Mesothelial cell of epicardium (in vitro differentiated cells): ENCODE data around the gene LASP1. TPM values are rescaled to one million over a fixed set of nuclear protein-coding genes. Genes with fewer than 3 reads are reported as not detected.

Experiments
- DNase-seq, 2 experiments: peaks; one replicate each; pipeline ENCODE4 v3.0.0; 2021; ENCODE audit warnings: low spot score in 2 of 2; ENCODE audit not compliant: unreplicated experiment in 2 of 2
- H3K27ac Mint-ChIP-seq: 2 replicates; pipeline ENCODE4 v1.8.0; 2021; ENCODE audit warnings: mixed read lengths
- H3K27me3 Mint-ChIP-seq: 2 replicates; pipeline ENCODE4 v1.8.0; 2021; ENCODE audit warnings: low read depth, mixed read lengths
- H3K36me3 Mint-ChIP-seq: 2 replicates; pipeline ENCODE4 v1.8.0; 2021; ENCODE audit warnings: mixed read lengths
- H3K4me1 Mint-ChIP-seq: 2 replicates; pipeline ENCODE4 v1.8.0; 2021; ENCODE audit warnings: mixed read lengths
- H3K4me3 Mint-ChIP-seq: 2 replicates; pipeline ENCODE4 v1.8.0; 2021; ENCODE audit warnings: mild to moderate bottlenecking, moderate library complexity, mixed read lengths
- H3K9me3 Mint-ChIP-seq: 2 replicates; pipeline ENCODE4 v1.8.0; 2021; ENCODE audit warnings: mixed read lengths
- total RNA-seq: library from RNA; stranded (reverse); gene quantifications from 3 replicates; pipeline ENCODE4 v1.2.1, GENCODE V29; 2021
- TF ChIP-seq, protein P1 (sequence below): fragments of 200-600 bp; sonication (generic); IDR thresholded peaks from one replicate; pipeline ENCODE4 v1.5.0; 2021; ENCODE audit warnings: antibody characterized with exemption; ENCODE audit not compliant: unreplicated experiment

The LASP1 gene
- total RNA-seq, 1 donor from 2014 or later, result 144 TPM

GRCh38 chr17:38857271-38857670 lies 12.6 kb upstream of the LASP1 start:
- DNase-seq, result no peak
- Mint-ChIP-seq H3K4me3 (no peak overlapping the region), H3K36me3 (peaks cover 5% of the 10 kb centered on the region), H3K9me3 (no peaks in the 10 kb centered on the region), H3K4me1 (peaks cover 14% of the 10 kb centered on the region), H3K27me3 (no peaks in the 10 kb centered on the region), H3K27ac (no peak overlapping the region)
- TF ChIP-seq, protein P1, sequence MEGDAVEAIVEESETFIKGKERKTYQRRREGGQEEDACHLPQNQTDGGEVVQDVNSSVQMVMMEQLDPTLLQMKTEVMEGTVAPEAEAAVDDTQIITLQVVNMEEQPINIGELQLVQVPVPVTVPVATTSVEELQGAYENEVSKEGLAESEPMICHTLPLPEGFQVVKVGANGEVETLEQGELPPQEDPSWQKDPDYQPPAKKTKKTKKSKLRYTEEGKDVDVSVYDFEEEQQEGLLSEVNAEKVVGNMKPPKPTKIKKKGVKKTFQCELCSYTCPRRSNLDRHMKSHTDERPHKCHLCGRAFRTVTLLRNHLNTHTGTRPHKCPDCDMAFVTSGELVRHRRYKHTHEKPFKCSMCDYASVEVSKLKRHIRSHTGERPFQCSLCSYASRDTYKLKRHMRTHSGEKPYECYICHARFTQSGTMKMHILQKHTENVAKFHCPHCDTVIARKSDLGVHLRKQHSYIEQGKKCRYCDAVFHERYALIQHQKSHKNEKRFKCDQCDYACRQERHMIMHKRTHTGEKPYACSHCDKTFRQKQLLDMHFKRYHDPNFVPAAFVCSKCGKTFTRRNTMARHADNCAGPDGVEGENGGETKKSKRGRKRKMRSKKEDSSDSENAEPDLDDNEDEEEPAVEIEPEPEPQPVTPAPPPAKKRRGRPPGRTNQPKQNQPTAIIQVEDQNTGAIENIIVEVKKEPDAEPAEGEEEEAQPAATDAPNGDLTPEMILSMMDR, result no peak

DNA sequence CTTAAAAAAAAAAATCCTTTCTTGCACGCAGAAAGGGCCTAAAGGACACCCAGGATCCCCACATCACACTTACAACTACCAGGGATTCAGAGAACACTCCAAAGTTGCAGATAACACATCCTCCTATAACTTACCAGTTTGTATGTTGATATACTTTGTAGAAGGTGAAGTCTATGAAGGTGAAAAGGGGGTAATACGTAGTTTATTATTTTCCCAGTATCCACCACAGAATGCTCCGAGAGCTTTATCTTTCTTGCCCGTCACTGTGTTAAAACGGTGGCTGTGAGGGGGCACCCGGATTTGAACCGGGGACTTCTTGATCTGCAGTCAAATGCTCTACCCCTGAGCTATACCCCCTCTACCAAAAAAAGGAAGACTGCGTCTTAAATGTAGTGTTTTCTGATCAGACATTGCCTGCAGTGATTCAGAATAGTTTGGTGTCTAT lies 8.4 kb upstream of the LASP1 start:
- no peak for DNase-seq
- Mint-ChIP-seq H3K9me3 (no peaks in the 10 kb centered on the region), H3K27ac (no peak overlapping the region), H3K36me3 (no peaks in the 10 kb centered on the region), H3K4me1 (no peaks in the 10 kb centered on the region), H3K4me3 (no peak overlapping the region), H3K27me3 (no peaks in the 10 kb centered on the region)
- TF ChIP-seq, protein P1, result no peak

GRCh38 chr17:38864636-38865398 lies 5.0 kb upstream of the LASP1 start:
- TF ChIP-seq, protein P1, result no peak
- DNase-seq, result no peak
- Mint-ChIP-seq H3K4me3 (no peak overlapping the region), H3K4me1 (peaks cover 11% of the 10 kb centered on the region), H3K9me3 (no peaks in the 10 kb centered on the region), H3K27ac (no peak overlapping the region), H3K27me3 (no peaks in the 10 kb centered on the region), H3K36me3 (no peaks in the 10 kb centered on the region)

GRCh38 chr17:38867179-38867967 lies 2.5 kb upstream of the LASP1 start:
- TF ChIP-seq, protein P1, result peak; percentile 58
- H3K4me1 Mint-ChIP-seq, result peaks cover 22% of the 10 kb centered on the region
- no peaks in the 10 kb centered on the region for H3K36me3 Mint-ChIP-seq
- peak overlapping the region; percentile 99 for H3K27ac Mint-ChIP-seq
- no peaks in the 10 kb centered on the region for H3K27me3 Mint-ChIP-seq
- H3K9me3 Mint-ChIP-seq, result no peaks in the 10 kb centered on the region
- H3K4me3 Mint-ChIP-seq, result peak overlapping the region; percentile 100
- DNase-seq, result peak in 1 of 2 experiments; percentile 75

- TF ChIP-seq, protein P1, result no peak
- H3K27me3 Mint-ChIP-seq, result no peaks in the 10 kb centered on the region
- peak overlapping the region; percentile 99 for H3K27ac Mint-ChIP-seq
- no peak for DNase-seq
- no peaks in the 10 kb centered on the region for H3K36me3 Mint-ChIP-seq
- peak overlapping the region; percentile 100 for H3K4me3 Mint-ChIP-seq
- peaks cover 30% of the 10 kb centered on the region for H3K4me1 Mint-ChIP-seq
- no peaks in the 10 kb centered on the region for H3K9me3 Mint-ChIP-seq
These were observed 1.7 kb upstream of the LASP1 start for GRCh38 chr17:38867968-38868816.
